ENCODE measurements around the gene RAPGEF6. TPM values are rescaled to one million over a fixed set of nuclear protein-coding genes. Genes with fewer than 3 reads are reported as not detected.
"Not testable (repeated sequence)": the region's sequence is repeated elsewhere in the genome, so short reads cannot be mapped to it uniquely, and the experiment has no call there.

The RAPGEF6 gene
- 10 to 100 TPM; 12.2 to 16.3 (median 13.4) TPM for total RNA-seq
- 2.7 TPM for polyA plus RNA-seq
- long read RNA-seq, donor 1, partial matches to known transcripts: 0 of 1 reads
- long read RNA-seq, donor 1, other reads (novel, unspliced or antisense): 1 of 1 reads
- long read RNA-seq, donor 2, partial matches to known transcripts: 0 of 2 reads
- long read RNA-seq, donor 2, other reads (novel, unspliced or antisense): 1 of 2 reads
- long read RNA-seq, donor 3, full-length matches to known transcripts: 2 of 10 reads
- long read RNA-seq, donor 3, partial matches to known transcripts: 5 of 10 reads
- long read RNA-seq, donor 3, other reads (novel, unspliced or antisense): 3 of 10 reads
- long read RNA-seq, donor 4, full-length matches to known transcripts: 1 of 1 reads
- long read RNA-seq, donor 4, partial matches to known transcripts: 0 of 1 reads
- long read RNA-seq, donor 4, other reads (novel, unspliced or antisense): 0 of 1 reads

GRCh38 chr5:131634996-131635683, at the start of gene RAPGEF6:
Gene RAPGEF6 (minus strand): TSS chr5:131635229. CDS start chr5:131635030, 199 bp downstream.
- intact Hi-C loops (cut with DNase I): no loop called here
- Histone ChIP-seq H3K9me3 (ENCODE audit: control insufficient read depth, low read length) (no peaks in the 10 kb centered on the region), H3K4me3 (ENCODE audit: low read length) (peak within 1 kb of the TSS; percentile 80), H3K27me3 (ENCODE audit: control insufficient read depth, insufficient read depth) (no peaks in the 10 kb centered on the region), H3K4me1 (ENCODE audit: control insufficient read depth, insufficient read depth, low read length) (peaks cover 4% of the 10 kb centered on the region), H3K27ac (ENCODE audit: low read length) (peak within 1 kb of the TSS; percentile 96)
- DNase-seq: peak; percentile 97 to 98 (median 98)
- under 1% methylated on average over 55 of the region's 55 CpGs for WGBS
- peak; percentile 97 to 98 for ATAC-seq

- no peaks in the 10 kb centered on the region for H3K27me3 ChIP-seq (ENCODE audit: control insufficient read depth, insufficient read depth)
- H3K4me3 ChIP-seq (ENCODE audit: low read length): no peak overlapping the region
- H3K27ac ChIP-seq (ENCODE audit: low read length): no peak overlapping the region
- ATAC-seq (no peak), DNase-seq (no peak)
- no peaks in the 10 kb centered on the region for H3K4me1 ChIP-seq (ENCODE audit: control insufficient read depth, insufficient read depth, low read length)
- H3K9me3 ChIP-seq (ENCODE audit: control insufficient read depth, low read length): no peaks in the 10 kb centered on the region
- intact Hi-C loops (cut with DNase I): no loop called here
Observed at GRCh38 chr5:131684595-131684994, 49.6 kb upstream of the RAPGEF6 start.

GRCh38 chr5:131684051-131684450, 49.0 kb upstream of the RAPGEF6 start:
- H3K27me3 ChIP-seq (ENCODE audit: control insufficient read depth, insufficient read depth): no peaks in the 10 kb centered on the region
- intact Hi-C loops (cut with DNase I): no loop called here
- no peak overlapping the region for H3K4me3 ChIP-seq (ENCODE audit: low read length)
- H3K9me3 ChIP-seq (ENCODE audit: control insufficient read depth, low read length): no peaks in the 10 kb centered on the region
- WGBS: 89% methylated on average over 1 of the region's 1 CpG
- ATAC-seq (no peak), DNase-seq (no peak)
- H3K4me1 ChIP-seq (ENCODE audit: control insufficient read depth, insufficient read depth, low read length): no peaks in the 10 kb centered on the region
- no peak overlapping the region for H3K27ac ChIP-seq (ENCODE audit: low read length)

GRCh38 chr5:131682826-131683225, 47.8 kb upstream of the RAPGEF6 start:
- no peak overlapping the region for H3K4me3 ChIP-seq (ENCODE audit: low read length)
- H3K9me3 ChIP-seq (ENCODE audit: control insufficient read depth, low read length): no peaks in the 10 kb centered on the region
- ATAC-seq (no peak), DNase-seq (no peak)
- no peaks in the 10 kb centered on the region for H3K4me1 ChIP-seq (ENCODE audit: control insufficient read depth, insufficient read depth, low read length)
- 85% methylated on average over 2 of the region's 2 CpGs for WGBS
- H3K27me3 ChIP-seq (ENCODE audit: control insufficient read depth, insufficient read depth): no peaks in the 10 kb centered on the region
- H3K27ac ChIP-seq (ENCODE audit: low read length): no peak overlapping the region
- intact Hi-C loops (cut with DNase I): no loop called here

- H3K9me3 ChIP-seq (ENCODE audit: control insufficient read depth, low read length): no peaks in the 10 kb centered on the region
- DNase-seq (no peak), ATAC-seq (no peak)
- no peak overlapping the region for H3K27ac ChIP-seq (ENCODE audit: low read length)
- intact Hi-C loops (cut with DNase I): no loop called here
- H3K27me3 ChIP-seq (ENCODE audit: control insufficient read depth, insufficient read depth): no peaks in the 10 kb centered on the region
- 97% methylated on average over 5 of the region's 5 CpGs for WGBS
- no peaks in the 10 kb centered on the region for H3K4me1 ChIP-seq (ENCODE audit: control insufficient read depth, insufficient read depth, low read length)
- no peak overlapping the region for H3K4me3 ChIP-seq (ENCODE audit: low read length)
Observed at GRCh38 chr5:131682175-131682574, 47.1 kb upstream of the RAPGEF6 start.

GRCh38 chr5:131679911-131680310, 44.9 kb upstream of the RAPGEF6 start:
- no peak for DNase-seq
- H3K9me3 ChIP-seq (ENCODE audit: control insufficient read depth, low read length): no peaks in the 10 kb centered on the region
- H3K27me3 ChIP-seq (ENCODE audit: control insufficient read depth, insufficient read depth): no peaks in the 10 kb centered on the region
- no peaks in the 10 kb centered on the region for H3K4me1 ChIP-seq (ENCODE audit: control insufficient read depth, insufficient read depth, low read length)
- no peak overlapping the region for H3K27ac ChIP-seq (ENCODE audit: low read length)
- H3K4me3 ChIP-seq (ENCODE audit: low read length): no peak overlapping the region
- 60% methylated on average over 1 of the region's 1 CpG for WGBS
- intact Hi-C loops (cut with DNase I): no loop called here
- ATAC-seq: no peak

GRCh38 chr5:131678273-131678672, 43.2 kb upstream of the RAPGEF6 start:
- H3K4me1 ChIP-seq (ENCODE audit: control insufficient read depth, insufficient read depth, low read length); DNase-seq; ATAC-seq; H3K4me3 ChIP-seq (ENCODE audit: low read length); H3K9me3 ChIP-seq (ENCODE audit: control insufficient read depth, low read length); intact Hi-C loops (cut with DNase I); H3K27ac ChIP-seq (ENCODE audit: low read length); H3K27me3 ChIP-seq (ENCODE audit: control insufficient read depth, insufficient read depth): not testable (repeated sequence)
- 98% methylated on average over 8 of the region's 10 CpGs for WGBS

GRCh38 chr5:131677115-131677514, 42.1 kb upstream of the RAPGEF6 start:
- no peak overlapping the region for H3K4me3 ChIP-seq (ENCODE audit: low read length)
- intact Hi-C loops (cut with DNase I): no loop called here
- peaks cover 8% of the 10 kb centered on the region for H3K4me1 ChIP-seq (ENCODE audit: control insufficient read depth, insufficient read depth, low read length)
- DNase-seq (no peak), ATAC-seq (no peak)
- H3K27me3 ChIP-seq (ENCODE audit: control insufficient read depth, insufficient read depth): no peaks in the 10 kb centered on the region
- no peak overlapping the region for H3K27ac ChIP-seq (ENCODE audit: low read length)
- no peaks in the 10 kb centered on the region for H3K9me3 ChIP-seq (ENCODE audit: control insufficient read depth, low read length)
- WGBS: 84% methylated on average over 3 of the region's 3 CpGs

- H3K27ac ChIP-seq (ENCODE audit: low read length): peak overlapping the region; percentile 75
- DNase-seq: no peak
- peaks cover 8% of the 10 kb centered on the region for H3K4me1 ChIP-seq (ENCODE audit: control insufficient read depth, insufficient read depth, low read length)
- H3K4me3 ChIP-seq (ENCODE audit: low read length): peak overlapping the region; percentile 16
- ATAC-seq: peak; percentile 35 to 41
- H3K27me3 ChIP-seq (ENCODE audit: control insufficient read depth, insufficient read depth): no peaks in the 10 kb centered on the region
- intact Hi-C loops (cut with DNase I): no loop called here
- H3K9me3 ChIP-seq (ENCODE audit: control insufficient read depth, low read length): no peaks in the 10 kb centered on the region
- 42% methylated on average over 6 of the region's 6 CpGs for WGBS
Observed at GRCh38 chr5:131672776-131673175, 37.7 kb upstream of the RAPGEF6 start.

GRCh38 chr5:131671994-131672655, 37.1 kb upstream of the RAPGEF6 start:
- Histone ChIP-seq H3K4me3 (ENCODE audit: low read length) (no peak overlapping the region), H3K27me3 (ENCODE audit: control insufficient read depth, insufficient read depth) (no peaks in the 10 kb centered on the region), H3K9me3 (ENCODE audit: control insufficient read depth, low read length) (no peaks in the 10 kb centered on the region), H3K27ac (ENCODE audit: low read length) (peak overlapping the region; percentile 91), H3K4me1 (ENCODE audit: control insufficient read depth, insufficient read depth, low read length) (peaks cover 8% of the 10 kb centered on the region)
- peak; percentile 97 to 98 for ATAC-seq
- 23% methylated on average over 2 of the region's 2 CpGs for WGBS
- intact Hi-C loops (cut with DNase I): no loop called here
- no peak for DNase-seq

- H3K27me3 ChIP-seq (ENCODE audit: control insufficient read depth, insufficient read depth): no peaks in the 10 kb centered on the region
- intact Hi-C loops (cut with DNase I): no loop called here
- no peak overlapping the region for H3K27ac ChIP-seq (ENCODE audit: low read length)
- H3K9me3 ChIP-seq (ENCODE audit: control insufficient read depth, low read length): no peaks in the 10 kb centered on the region
- ATAC-seq (no peak), DNase-seq (no peak)
- H3K4me3 ChIP-seq (ENCODE audit: low read length): no peak overlapping the region
- H3K4me1 ChIP-seq (ENCODE audit: control insufficient read depth, insufficient read depth, low read length): peaks cover 8% of the 10 kb centered on the region
Observed at GRCh38 chr5:131671409-131671808, 36.4 kb upstream of the RAPGEF6 start.

All from right cardiac atrium (tissue), 5 donors.